Neuronal stem cell (in vitro differentiated cells): ENCODE results near the gene SPRR4.

Experiments
- DNase-seq: peaks from one replicate; pipeline ENCODE4 v3.0.0-alpha.2; 2013; ENCODE audit warnings: low spot score
- H2AFZ ChIP-seq: one replicate; pipeline ENCODE4 v1.6.1; 2013; ENCODE audit warnings: mild to moderate bottlenecking, low read length, inconsistent platforms
- H2AK5ac ChIP-seq: 2 replicates; pipeline ENCODE4 v1.6.1; 2013; ENCODE audit warnings: low read depth, mild to moderate bottlenecking, inconsistent platforms, low read length, moderate library complexity, mixed read lengths
- H2BK120ac ChIP-seq: 2 replicates; pipeline ENCODE4 v1.6.1; 2013; ENCODE audit warnings: low read depth, mild to moderate bottlenecking, inconsistent platforms, low read length, moderate library complexity, mixed read lengths
- H2BK12ac ChIP-seq: one replicate; pipeline ENCODE4 v1.6.1; 2013; ENCODE audit warnings: low read length, inconsistent platforms
- H2BK15ac ChIP-seq: 2 replicates; pipeline ENCODE4 v1.6.1; 2013; ENCODE audit warnings: mild to moderate bottlenecking, low read length, inconsistent platforms, mixed read lengths
- H2BK5ac ChIP-seq: one replicate; pipeline ENCODE4 v1.6.1; 2013; ENCODE audit warnings: inconsistent platforms, mild to moderate bottlenecking, low read length, moderate library complexity
- H3K14ac ChIP-seq: one replicate; pipeline ENCODE4 v1.6.1; 2013; ENCODE audit warnings: low read length, inconsistent platforms
- H3K18ac ChIP-seq: 2 replicates; pipeline ENCODE4 v1.6.1; 2013; ENCODE audit warnings: low read length, inconsistent platforms
- H3K23ac ChIP-seq: 2 replicates; pipeline ENCODE4 v1.6.1; 2013; ENCODE audit warnings: low read depth, mild to moderate bottlenecking, mixed read lengths, low read length, inconsistent platforms; ENCODE audit not compliant: poor library complexity
- H3K27ac ChIP-seq: replicated peaks from 3 replicates; pipeline ENCODE4 v1.5.1; 2013; ENCODE audit warnings: low read length, inconsistent platforms
- H3K27me3 ChIP-seq, 3 experiments: 2 replicates each; pipeline ENCODE4 v1.6.1; 2013; ENCODE audit warnings: low read length in 3 of 3, mild to moderate bottlenecking in 2 of 3, inconsistent platforms in 1 of 3, low read depth in 1 of 3, mixed read lengths in 1 of 3, moderate library complexity in 1 of 3; ENCODE audit not compliant: control insufficient read depth in 3 of 3, insufficient read depth in 3 of 3
- H3K36me3 ChIP-seq, 2 donors: replicated peaks in 1 of 2; 2 replicates each; pipeline ENCODE4 v1.6.1; 2013; ENCODE audit warnings: low read length in 2 of 2; ENCODE audit not compliant: control insufficient read depth in 2 of 2, insufficient read depth in 2 of 2
- H3K4ac ChIP-seq: 2 replicates; pipeline ENCODE4 v1.6.1; 2013; ENCODE audit warnings: inconsistent platforms, mild to moderate bottlenecking, low read length, moderate library complexity
- H3K4me1 ChIP-seq, 2 donors: 1 replicate in 1 of 2; 2 replicates in 1 of 2; pipeline ENCODE4 v1.6.1; 2013; ENCODE audit warnings: low read length in 2 of 2, low read depth in 1 of 2; ENCODE audit not compliant: control insufficient read depth in 2 of 2, insufficient read depth in 1 of 2
- H3K4me2 ChIP-seq: one replicate; pipeline ENCODE4 v1.6.1; 2013; ENCODE audit warnings: mild to moderate bottlenecking, low read length, inconsistent platforms; ENCODE audit not compliant: insufficient read depth, poor library complexity, severe bottlenecking
- H3K4me3 ChIP-seq, 2 donors: 2 replicates each; pipeline ENCODE4 v1.5.1; 2013; ENCODE audit warnings: low read length in 2 of 2, mild to moderate bottlenecking in 2 of 2, inconsistent platforms in 1 of 2, moderate library complexity in 1 of 2
- H3K79me1 ChIP-seq: one replicate; pipeline ENCODE4 v1.6.1; 2013; ENCODE audit warnings: low read depth, mild to moderate bottlenecking, inconsistent platforms, low read length, moderate library complexity
- H3K9ac ChIP-seq: one replicate; pipeline ENCODE4 v1.6.1; 2013; ENCODE audit warnings: mild to moderate bottlenecking, low read depth, low read length, inconsistent platforms; ENCODE audit not compliant: poor library complexity
- H3K9me3 ChIP-seq, 2 donors: replicated peaks in 1 of 2; 2 replicates each; pipeline versions ENCODE3 to v1.6.1; 2013; ENCODE audit warnings: low read length in 2 of 2, mild to moderate bottlenecking in 2 of 2, inconsistent platforms in 1 of 2, low read depth in 1 of 2, mixed read lengths in 1 of 2, moderate library complexity in 1 of 2; ENCODE audit not compliant: control insufficient read depth in 2 of 2, insufficient read depth in 1 of 2
- H4K8ac ChIP-seq: one replicate; pipeline ENCODE4 v1.6.1; 2013; ENCODE audit warnings: low read depth, mild to moderate bottlenecking, inconsistent platforms, low read length, moderate library complexity
- H4K91ac ChIP-seq: one replicate; pipeline ENCODE4 v1.6.1; 2013; ENCODE audit warnings: low read length, low read depth, mild to moderate bottlenecking, inconsistent platforms; ENCODE audit not compliant: poor library complexity
- WGBS, 2 donors: extraction: QIAGEN DNeasy Blood & Tissue Kit; methylation state at CpG; one replicate each; pipeline ENCODE4 v1.1.7; 2013; ENCODE audit warnings: missing lambda C conversion rate in 2 of 2, mixed read lengths in 1 of 2; ENCODE audit not compliant: insufficient read length in 2 of 2, insufficient replicate concordance in 1 of 2; ENCODE audit errors: extremely low coverage in 2 of 2; 5-methylcytosine and 5-hydroxymethylcytosine counted together

SPRR4 gene

GRCh38 chr1:152953761-152954160 is 16.7 kb upstream of the SPRR4 start:
- H2BK5ac ChIP-seq: no peak overlapping the region
- no peak overlapping the region for H3K4me3 ChIP-seq
- no peak overlapping the region for H3K4me2 ChIP-seq
- H3K4ac ChIP-seq: no peak overlapping the region
- no peak overlapping the region for H3K9ac ChIP-seq
- no peaks in the 10 kb centered on the region for H3K4me1 ChIP-seq
- H3K27me3 ChIP-seq: no peaks in the 10 kb centered on the region
- H2BK12ac ChIP-seq: no peak overlapping the region
- H2BK15ac ChIP-seq: no peak overlapping the region
- H2BK120ac ChIP-seq: no peak overlapping the region
- no peak overlapping the region for H3K23ac ChIP-seq
- no peak overlapping the region for H2AK5ac ChIP-seq
- no peak overlapping the region for H4K91ac ChIP-seq
- no peak overlapping the region for H3K27ac ChIP-seq
- H2AFZ ChIP-seq: no peak overlapping the region
- H3K36me3 ChIP-seq: no peaks in the 10 kb centered on the region
- H3K18ac ChIP-seq: no peak overlapping the region
- no peak for DNase-seq
- H3K79me1 ChIP-seq: no peaks in the 10 kb centered on the region
- H4K8ac ChIP-seq: no peak overlapping the region
- no CpG with 5 or more reads among the region's 7 CpGs for WGBS, 2 donors
- no peak overlapping the region for H3K14ac ChIP-seq
- H3K9me3 ChIP-seq: peaks cover 0 to 1% of the 10 kb centered on the region in 2 donors

- no CpG with 5 or more reads among the region's 6 CpGs for WGBS, 2 donors
- Histone ChIP-seq H2BK5ac (no peak overlapping the region), H2AFZ (no peak overlapping the region), H3K36me3 (no peaks in the 10 kb centered on the region), H3K14ac (no peak overlapping the region), H3K4me2 (no peak overlapping the region), H3K27me3 (no peaks in the 10 kb centered on the region), H3K4me1 (no peaks in the 10 kb centered on the region), H3K4ac (no peak overlapping the region), H2AK5ac (no peak overlapping the region), H4K91ac (no peak overlapping the region), H3K18ac (no peak overlapping the region), H3K23ac (no peak overlapping the region), H2BK120ac (no peak overlapping the region), H3K9ac (no peak overlapping the region), H4K8ac (no peak overlapping the region), H3K9me3 (peaks cover 0 to 1% of the 10 kb centered on the region in 2 donors), H2BK15ac (no peak overlapping the region), H3K79me1 (no peaks in the 10 kb centered on the region), H3K4me3 (no peak overlapping the region), H3K27ac (no peak overlapping the region), H2BK12ac (no peak overlapping the region)
- no peak for DNase-seq
These were observed 16.0 kb upstream of the SPRR4 start for GRCh38 chr1:152954436-152954835.

GRCh38 chr1:152957561-152957960 is 12.9 kb upstream of the SPRR4 start:
- Histone ChIP-seq H3K27me3 (no peaks in the 10 kb centered on the region), H3K9me3 (peaks cover 0 to 1% of the 10 kb centered on the region in 2 donors), H2BK120ac (no peak overlapping the region), H2BK12ac (no peak overlapping the region), H3K27ac (no peak overlapping the region), H4K8ac (no peak overlapping the region), H2AK5ac (no peak overlapping the region), H3K14ac (no peak overlapping the region), H3K4ac (no peak overlapping the region), H2AFZ (no peak overlapping the region), H3K4me1 (no peaks in the 10 kb centered on the region), H3K4me3 (no peak overlapping the region), H3K18ac (no peak overlapping the region), H3K4me2 (no peak overlapping the region), H3K36me3 (no peaks in the 10 kb centered on the region), H2BK5ac (no peak overlapping the region), H2BK15ac (no peak overlapping the region), H3K23ac (no peak overlapping the region), H4K91ac (no peak overlapping the region), H3K9ac (no peak overlapping the region), H3K79me1 (no peaks in the 10 kb centered on the region)
- no peak for DNase-seq
- no CpG with 5 or more reads among the region's 3 CpGs for WGBS, 2 donors

GRCh38 chr1:152959273-152959672 is 11.2 kb upstream of the SPRR4 start:
- H3K4me3 ChIP-seq: no peak overlapping the region
- no peak overlapping the region for H3K9ac ChIP-seq
- no peaks in the 10 kb centered on the region for H3K36me3 ChIP-seq
- no peaks in the 10 kb centered on the region for H3K9me3 ChIP-seq
- no peak overlapping the region for H3K23ac ChIP-seq
- WGBS, 2 donors: no CpG with 5 or more reads among the region's 3 CpGs
- no peaks in the 10 kb centered on the region for H3K27me3 ChIP-seq
- no peak overlapping the region for H2AFZ ChIP-seq
- H3K79me1 ChIP-seq: no peaks in the 10 kb centered on the region
- H3K4me2 ChIP-seq: no peak overlapping the region
- H3K14ac ChIP-seq: no peak overlapping the region
- no peak overlapping the region for H2BK15ac ChIP-seq
- no peak overlapping the region for H2BK5ac ChIP-seq
- no peak for DNase-seq
- H2BK12ac ChIP-seq: no peak overlapping the region
- H2BK120ac ChIP-seq: no peak overlapping the region
- no peaks in the 10 kb centered on the region for H3K4me1 ChIP-seq
- no peak overlapping the region for H3K27ac ChIP-seq
- no peak overlapping the region for H3K18ac ChIP-seq
- H3K4ac ChIP-seq: no peak overlapping the region
- no peak overlapping the region for H2AK5ac ChIP-seq
- H4K8ac ChIP-seq: no peak overlapping the region
- no peak overlapping the region for H4K91ac ChIP-seq
